NCI-H82 (cell line): ENCODE measurements around the gene VCPKMT.
"Not testable (repeated sequence)": the region's sequence is repeated elsewhere in the genome, so short reads cannot be mapped to it uniquely, and the experiment has no call there.

ENCODE experiments used
- DNase-seq: peaks from one replicate; lab custom pipeline; 2025; lab: John Stamatoyannopoulos, UW

Gene VCPKMT

DNA sequence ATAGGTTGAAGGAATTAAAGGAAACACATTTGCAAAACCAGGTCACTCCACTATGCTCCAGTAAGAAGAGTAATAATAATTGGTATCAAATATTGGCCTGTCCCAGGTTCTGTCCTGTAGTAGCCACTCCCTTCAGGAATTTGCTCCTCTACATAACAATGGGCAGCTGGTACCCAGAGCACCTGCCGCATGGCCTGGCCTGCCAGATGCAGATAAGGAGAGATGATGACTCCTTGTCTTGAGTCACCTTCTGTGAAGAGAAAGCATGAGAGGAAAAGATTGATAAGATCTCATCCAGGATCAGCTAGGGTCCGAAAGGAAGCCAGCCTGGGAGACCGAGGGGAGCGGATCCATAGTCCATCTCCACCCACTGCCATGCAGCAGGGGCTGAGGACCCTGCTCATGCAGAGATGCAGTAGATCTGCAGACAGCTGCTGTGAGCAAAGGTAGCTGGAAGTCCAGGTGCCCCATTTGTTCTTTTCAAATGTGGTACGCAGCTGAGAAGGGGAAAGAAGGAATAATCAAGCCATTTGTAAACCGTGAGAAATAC, 24.3 kb downstream of the VCPKMT start:
- no peak for DNase-seq

DNA sequence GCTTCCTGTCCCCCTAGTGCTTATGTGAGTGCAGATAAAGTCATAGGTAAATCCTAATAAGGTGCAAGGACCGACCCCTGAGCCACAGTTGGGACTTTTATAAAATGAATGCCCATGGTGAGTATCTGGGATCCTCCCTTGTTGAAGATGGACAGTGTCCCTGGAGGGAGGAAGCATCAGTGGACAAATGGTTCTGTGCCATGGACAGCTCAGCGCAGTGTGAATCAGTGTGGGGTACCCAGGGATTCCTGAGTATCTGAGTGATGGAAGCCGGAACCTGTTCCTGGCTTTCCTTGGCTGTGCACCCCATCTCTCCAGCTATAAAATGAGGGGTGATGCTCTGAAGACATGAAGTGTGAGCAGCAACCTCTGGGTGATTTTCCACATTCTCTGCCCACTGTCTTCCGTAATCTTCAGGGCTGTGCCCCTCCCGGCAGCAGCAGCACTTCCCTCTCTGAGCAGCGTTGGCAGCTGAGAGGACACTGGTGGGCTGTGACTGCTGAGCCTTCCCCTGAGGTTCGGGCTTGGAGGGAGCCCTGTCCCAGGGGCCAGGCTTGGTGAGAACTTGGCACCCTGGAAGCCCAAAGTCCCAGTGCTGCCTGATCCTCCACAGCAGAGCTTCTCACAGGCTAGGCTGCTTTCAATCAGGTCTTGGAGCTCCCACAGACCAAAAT, 25.0 kb downstream of the VCPKMT start:
- no peak for DNase-seq

DNA sequence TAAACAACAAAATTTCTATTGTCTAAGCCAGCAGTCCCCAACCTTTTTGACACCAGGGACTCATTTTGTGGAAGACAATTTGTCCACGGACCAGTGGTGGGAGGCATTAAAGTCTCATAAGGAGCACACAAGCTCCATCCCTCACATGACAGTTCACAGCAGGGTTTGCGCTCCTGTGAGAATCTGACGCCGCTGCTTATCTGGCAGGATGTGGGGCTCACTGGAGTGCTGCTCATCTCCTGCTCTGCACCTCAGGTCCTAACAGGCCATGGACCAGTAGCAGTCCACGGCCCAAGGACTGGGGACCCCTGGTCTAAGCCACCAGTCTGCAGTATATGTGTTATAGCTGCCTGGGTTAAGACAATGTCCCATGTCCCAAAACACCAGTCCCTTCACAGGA, 27.2 kb downstream of the VCPKMT start:
- no peak for DNase-seq

DNA sequence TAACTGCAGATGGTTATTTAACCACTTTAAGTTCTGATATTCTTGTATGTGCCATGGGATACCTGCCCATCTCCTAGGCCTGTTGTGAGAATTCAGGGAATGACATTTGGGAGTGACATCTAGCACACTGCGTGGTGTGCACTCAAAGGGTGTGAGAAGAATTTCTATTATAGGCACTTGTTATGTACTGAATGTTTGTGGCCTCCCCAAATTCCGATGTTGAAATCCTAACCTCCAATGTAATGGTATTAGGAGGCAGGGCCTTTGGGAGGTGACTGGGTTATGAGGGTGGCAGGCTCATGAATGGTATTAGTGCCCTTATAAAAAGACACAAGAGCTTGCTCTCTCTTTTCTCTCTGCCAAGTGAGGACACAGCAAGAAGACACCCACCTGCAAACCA, 27.6 kb downstream of the VCPKMT start:
- DNase-seq, result no peak

DNA sequence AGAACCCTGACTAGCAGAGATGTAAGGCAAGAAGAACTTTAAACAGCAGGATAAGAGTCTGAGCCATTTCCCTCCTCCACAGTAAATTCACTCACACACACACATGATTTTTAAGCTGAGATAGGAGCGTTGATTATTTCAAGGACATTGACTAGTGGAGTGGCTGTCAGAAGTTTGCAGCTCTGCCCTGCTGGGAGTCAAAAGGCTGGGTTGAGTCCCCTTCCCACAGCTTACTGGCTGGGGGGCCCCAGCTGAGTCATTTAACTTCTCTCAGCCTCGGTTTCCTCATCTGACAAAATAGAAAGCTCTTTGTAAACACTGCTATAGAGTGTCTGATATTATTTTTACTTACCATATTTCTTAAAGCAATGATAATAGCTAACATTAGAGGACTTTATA, 28.3 kb downstream of the VCPKMT start:
- no peak for DNase-seq

DNA sequence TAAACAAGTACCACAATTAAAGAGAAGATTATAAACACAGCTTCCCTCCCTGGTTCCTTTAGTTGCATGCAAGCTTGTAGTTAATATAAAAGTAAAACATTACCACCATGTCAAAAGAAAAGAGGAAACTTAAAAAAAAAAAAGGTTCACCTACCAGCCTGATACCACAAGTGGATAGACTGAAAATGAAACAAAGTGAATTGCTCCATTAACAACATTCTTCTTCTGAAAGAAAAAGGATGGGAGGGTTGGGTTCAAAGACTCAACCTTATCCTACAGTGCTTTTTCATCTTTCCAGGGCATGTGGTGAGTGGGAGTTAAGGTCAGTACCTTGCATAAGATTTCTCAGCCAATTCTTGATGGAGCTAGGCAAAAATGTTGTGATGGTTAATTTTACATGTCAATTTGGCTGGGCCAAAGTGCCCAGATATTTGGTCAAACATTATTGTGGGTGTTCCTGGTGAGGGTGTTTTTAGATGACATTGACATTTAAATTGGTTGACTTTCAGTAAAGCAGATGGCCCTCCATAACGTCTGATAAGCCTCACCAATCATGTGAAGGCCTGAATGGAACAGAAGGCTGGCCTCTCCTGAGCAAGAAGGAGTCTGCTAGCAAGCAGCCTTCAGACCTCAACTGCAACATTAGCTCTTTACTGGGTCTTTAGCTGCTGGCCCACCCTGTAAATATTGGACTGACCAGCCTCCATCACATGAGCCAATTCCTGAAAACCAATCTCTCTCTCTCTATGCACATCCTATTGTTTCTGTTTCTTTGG, 28.8 kb downstream of the VCPKMT start:
- peak; percentile 15 for DNase-seq

DNA sequence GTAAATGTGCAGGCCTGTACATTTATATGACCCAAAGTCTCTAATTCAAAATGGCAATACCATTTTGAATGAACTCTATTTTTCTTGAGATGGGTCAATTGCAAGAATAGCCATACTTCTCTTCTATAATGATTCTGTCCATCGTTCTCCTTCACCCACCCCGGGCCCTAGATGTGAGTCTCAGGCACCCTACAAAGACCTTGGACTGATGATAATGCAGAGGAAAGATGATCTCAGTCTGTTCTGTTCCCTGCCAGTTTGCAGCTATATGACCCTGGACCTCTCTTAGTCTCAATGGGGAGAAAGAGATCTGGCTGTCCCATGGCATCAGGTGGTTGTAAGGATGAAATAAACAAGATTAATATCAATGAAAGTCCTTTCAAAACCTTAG, 30.1 kb downstream of the VCPKMT start:
- DNase-seq, result no peak

DNA sequence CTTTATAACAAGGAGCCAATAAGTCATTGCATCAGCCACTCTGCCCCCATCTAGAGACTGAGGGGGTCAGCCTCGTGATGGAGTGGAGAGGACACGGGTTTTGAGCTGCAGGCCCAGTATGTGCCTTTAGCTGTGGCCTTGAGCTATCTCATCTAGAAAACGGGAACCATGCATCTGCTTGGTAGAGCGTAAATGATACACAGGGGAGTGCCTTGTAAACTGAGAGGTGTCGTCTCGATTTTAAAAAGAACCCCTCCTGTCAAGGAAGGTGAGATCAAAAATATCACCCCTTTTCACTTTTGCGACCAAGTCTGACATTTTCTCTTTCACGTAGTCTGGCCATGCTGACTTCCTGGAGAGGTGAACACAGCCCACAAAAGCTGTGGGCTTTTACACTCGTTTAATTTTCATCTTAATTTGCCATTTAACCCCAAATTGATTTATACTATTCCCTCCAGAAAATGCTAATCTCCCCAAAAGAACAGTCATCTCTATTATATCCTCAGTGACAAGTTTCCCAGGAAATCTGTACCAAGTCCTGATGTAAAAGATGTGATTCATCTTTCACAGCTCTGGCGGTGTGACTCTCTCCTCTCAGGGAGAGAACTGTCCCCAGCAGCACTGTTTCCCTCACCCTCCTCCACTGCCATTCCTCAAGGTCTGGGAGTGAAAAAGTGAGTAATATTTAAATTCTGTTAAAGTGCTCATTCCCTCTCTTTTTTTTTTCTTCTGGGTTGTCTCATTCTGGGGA, 30.6 kb downstream of the VCPKMT start:
- no peak for DNase-seq

DNA sequence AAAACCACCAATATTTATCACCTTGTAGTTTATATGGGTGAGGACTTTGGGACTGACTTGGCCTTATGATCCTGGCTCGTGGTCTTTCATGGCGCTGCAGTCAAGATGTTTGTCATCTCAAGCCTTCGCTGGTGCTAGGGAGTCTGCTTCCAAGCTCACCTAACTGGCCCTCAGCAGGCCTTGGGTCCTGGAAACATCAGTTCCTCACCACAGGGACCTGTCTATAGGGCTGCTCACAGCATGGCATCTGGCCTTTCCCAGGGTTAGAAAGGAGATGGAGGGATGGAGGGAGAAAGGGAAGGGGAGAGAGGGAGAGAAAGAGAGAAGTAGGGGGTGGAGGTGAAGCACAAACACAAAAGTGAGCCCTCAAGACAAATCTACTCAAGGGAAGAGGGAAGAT, 31.7 kb downstream of the VCPKMT start:
- DNase-seq, result no peak

DNA sequence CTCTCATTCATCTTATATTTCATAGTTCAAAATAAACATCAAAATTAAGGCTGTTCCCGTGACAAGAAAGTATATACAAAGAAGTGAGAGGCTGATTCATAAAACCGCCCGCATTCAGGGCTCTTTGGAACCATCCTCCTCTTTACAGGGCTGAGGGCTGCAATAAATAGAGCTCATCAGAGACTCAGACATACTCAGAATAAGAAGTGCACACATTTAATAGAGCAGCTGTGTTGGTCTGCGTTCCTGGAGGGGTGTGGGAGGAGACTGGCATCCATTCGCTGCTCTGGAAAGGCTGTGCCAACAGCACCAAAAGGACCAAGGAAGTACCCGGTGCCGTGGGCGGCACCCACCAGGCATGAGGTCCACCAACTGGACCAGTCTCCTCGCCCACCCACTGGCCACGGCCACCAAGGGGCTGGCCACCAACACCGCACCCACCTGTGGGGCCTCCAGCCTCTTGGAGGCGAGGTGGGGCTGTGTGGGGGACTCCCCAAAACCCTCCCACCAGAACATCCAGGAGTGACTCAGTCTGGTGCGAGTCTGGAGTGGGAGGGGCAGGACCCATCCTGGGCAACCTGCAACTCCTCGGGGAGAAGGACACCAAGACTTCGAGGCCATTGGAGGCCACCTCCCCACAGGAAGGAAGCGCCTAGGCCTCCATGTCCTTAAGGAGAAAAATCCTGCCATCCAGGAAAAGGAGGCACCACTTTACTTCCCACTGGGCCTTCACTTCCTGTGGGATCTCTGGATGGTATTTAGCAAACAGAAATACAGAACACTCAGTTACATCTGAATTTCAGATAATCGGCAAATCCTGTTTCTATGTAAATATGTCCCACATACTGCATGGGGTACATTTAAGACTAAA, 32.7 kb downstream of the VCPKMT start:
- no peak for DNase-seq

DNA sequence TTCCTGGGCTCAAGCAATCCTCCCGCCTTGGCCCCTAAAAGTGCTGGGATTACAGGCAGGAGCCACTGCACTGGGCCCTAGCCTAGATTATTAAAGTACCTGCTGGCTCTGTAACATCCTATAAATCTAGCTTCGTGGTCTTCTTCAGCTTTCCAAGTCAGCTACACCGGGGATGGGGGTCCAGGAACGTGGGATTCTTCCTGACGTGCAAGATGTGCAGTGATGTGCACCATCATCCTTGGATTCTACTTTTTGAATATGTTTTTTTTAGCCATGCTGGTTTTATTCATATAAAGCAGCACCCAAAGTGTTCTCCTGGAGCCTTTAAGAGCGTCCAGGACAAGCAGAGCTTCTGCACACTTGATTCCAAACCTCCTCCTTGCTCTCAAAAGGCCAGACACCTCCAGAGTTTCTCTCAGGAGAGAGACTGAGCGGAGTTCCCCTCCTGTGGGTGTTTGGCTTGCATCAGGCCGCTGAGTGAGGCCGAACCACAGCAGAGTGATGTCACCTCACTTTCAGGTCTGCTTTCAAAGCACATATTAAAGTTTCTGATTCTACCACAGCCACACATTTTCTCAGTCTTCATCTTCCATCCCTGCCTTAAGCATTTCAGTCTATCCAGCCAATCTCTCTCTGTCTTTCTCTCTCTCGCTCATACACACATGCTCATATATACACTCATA, 33.4 kb downstream of the VCPKMT start:
- DNase-seq, result no peak

DNA sequence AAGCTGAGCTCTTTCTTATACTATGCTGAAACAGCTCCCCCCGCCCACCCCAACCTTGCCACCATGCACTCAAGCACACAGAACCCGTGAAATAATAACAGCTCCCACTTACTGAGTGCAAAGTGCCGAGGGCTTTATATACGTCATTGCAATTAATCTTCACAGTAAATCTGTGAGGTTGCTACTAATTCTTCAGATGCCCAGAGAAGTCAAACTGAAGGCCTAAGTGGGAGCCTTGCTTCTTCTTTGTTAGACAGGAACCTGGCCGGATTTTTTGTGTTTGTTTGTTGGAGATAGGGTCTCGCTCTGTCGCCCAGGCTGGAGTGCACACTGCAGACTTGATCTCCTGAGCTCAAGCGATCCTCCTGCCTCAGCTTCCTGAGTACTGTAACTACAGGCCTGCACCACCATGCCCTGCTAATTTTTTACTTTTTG, 34.0 kb downstream of the VCPKMT start:
- DNase-seq, result peak; percentile 28

DNA sequence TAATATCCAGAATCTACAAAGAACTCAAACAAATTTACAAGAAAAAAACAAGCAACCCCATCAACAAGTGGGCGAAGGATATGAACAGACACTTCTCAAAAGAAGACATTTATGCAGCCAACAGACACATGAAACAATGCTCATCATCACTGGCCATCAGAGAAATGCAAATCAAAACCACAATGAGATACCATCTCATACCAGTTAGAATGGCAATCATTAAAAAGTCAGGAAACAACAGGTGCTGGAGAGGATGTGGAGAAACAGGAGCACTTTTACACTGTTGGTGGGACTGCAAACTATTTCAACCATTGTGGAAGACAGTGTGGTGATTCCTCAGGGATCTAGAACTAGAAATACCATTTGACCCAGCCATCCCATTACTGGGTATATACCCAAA, 37.3 kb downstream of the VCPKMT start:
- DNase-seq, result not testable (repeated sequence)

DNA sequence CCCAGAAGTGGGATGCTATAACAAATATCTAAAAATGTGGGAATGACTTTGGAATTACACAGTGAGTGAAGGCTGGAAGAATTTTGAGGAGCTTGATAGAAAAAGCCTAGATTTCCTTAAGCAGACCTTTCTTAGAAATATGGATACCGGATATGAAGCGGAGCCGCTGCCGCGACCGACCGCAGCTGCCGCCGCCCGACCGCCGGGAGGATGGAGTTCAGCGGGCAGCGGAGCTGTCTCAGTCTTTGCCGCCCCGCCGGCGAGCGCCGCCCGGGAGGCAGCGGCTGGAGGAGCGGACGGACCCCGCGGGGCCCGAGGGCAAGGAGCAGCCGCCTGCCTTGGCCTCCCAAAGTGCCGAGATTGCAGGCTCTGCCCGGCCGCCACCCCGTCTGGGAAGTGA, 42.7 kb downstream of the VCPKMT start:
- not testable (repeated sequence) for DNase-seq

DNA sequence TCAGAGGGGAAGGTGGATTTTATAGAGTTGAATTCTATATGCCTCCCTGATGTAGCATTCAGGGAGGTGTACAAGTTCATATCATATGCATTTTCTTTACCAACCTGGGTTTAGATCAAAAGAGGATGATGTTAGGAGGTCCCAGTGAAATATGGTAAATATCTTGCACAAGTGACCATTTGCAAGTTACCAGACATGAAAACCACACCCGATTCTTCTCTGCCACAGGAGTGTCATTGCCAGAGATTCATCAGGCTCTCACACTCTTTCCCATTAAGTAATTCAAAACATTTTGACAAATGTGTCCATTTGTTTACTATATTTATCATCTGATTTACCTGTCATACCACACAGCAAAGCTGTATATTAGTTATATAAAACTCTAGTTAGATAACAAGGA, 44.0 kb downstream of the VCPKMT start:
- DNase-seq, result no peak

DNA sequence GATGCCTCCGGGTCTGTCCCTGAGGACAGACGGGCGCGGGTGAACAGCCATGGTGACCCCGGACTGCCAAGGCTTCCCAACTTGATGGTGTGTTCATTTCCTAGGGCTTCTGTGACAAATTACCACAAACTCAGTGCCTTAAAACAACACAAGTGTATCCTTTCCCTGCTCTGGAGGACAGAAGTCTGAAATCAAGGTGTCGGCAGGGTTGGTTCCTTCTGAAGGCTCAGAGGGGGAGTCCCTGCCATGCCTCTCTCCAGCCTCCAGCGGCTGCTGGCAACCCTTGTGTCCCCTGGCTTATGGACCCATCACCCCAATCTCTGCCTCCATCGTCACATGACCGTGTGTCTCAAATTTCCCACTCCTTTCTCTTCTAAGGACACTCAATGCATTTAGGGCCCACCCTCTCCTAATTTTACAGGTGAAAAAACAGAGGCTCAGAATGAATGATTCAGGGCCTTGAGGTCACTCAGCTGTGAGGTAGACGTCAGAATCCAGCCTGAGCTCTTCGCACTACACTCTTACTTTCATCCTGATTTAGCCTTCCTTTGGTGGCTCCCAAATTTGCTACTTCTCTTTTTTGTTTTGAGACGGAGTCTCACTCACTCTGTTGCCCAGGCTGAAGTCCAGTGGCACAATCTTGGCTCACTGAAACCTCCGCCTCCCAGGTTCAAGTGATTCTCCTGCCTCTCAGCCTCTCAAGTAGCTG, 45.4 kb downstream of the VCPKMT start:
- no peak for DNase-seq

DNA sequence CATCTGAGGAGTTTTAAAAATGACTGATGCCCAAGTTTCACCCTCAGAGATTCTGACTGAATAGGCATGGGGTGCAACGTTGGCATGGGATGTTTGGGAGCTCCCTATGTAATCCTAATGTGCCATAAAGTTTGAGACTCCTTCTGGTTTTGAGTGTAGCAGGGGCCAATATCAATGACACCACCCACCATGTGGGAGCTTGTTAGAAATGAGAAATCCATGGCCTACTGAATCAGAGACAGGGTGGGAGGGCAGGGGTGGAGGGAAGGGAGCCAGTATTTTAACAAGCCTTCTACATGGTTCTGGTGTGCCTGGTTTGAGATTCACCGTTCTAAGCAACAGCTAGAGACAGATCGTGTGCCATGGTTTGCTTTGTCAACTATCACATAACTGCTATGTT, 46.1 kb downstream of the VCPKMT start:
- no peak for DNase-seq

DNA sequence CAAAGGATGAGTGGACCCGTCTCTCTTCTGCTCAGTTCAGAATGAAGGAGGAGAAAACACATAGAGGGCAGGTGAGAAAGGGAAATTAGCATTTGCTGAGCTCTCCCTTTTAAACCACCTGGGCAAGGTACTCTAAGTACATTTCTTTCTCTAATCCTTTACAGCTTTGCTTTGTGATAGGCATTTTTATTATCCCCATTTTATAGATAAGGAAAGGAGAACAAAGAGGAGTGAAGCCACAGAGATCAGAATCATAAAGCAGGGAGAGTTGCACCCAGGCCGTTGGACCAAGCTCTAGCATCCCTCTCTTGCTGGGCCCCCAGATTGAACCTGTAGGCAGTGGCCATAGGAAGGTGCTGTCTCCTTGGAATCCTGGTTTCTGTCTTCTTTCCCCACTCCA, 47.0 kb downstream of the VCPKMT start:
- no peak for DNase-seq

DNA sequence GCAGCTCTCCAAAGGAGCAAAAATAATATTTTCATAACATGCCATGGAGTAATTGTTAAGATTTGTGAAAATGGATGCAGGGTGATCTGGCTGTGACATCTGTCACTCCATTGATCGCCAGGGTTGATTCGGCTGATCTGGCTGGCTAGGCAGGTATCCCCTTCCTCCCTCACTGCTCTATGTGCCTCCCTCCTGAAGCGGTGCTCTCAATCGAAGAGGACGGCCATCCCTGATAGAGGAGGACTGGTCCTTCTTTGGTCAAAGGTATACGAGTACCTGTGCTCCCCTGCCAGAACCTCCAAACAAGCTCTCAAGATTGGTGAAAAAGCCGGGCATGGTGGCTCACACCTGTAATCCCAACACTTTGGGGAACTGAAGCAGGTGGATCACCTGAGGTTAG, 47.9 kb downstream of the VCPKMT start:
- no peak for DNase-seq

DNA sequence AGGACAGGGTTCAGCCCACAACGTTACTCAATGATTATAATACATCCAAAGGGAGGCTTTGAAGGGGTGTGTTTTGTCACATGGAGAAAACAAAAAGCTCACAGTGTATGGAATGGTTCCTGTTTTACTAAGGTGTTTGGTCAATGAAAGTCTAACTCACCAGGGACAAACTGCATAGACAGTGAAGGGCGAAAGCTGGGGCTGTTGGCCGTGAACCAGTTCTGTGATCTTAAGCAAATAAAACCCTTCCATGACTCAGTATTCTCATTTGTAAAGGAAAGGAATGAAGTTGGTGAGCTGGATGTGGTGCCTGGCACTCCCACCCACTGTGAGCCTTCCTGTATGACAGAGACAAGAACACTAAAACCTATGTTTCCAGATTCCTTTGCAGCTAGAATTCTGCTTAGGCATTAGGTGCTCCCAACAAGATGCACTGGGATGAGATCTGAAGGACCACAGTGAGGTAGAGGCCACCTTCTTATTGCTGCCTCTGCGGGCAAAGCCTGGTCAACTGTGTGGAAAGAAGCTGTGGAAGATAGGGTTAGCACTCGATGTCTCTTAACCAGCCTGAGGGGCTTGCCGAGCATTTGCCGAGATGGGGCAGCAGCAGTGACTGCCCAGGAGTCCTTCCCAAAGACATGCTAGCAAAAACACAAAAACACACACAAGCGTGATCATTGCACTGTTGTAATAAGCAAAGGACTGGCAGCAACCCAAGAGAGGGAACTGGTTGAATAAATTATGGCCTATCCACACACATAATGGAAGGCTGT, 48.5 kb downstream of the VCPKMT start:
- DNase-seq, result no peak
